SJSA1 (cell line): Measurements from ENCODE around the gene OXSR1. TPM values are rescaled to one million over a fixed set of nuclear protein-coding genes. Genes with fewer than 3 reads are reported as not detected.

Source experiments
- DNase-seq, 2 experiments: peaks; one replicate each; pipeline ENCODE4 v3.0.0-alpha.2; 2015 to 2020; ENCODE audit warnings: low spot score in 2 of 2, low read depth in 1 of 2
- H3K27ac ChIP-seq: fragments of 250-450 bp; sonication (Bioruptor Pico); 2 replicates; pipeline ENCODE4 v1.5.1; 2020; ENCODE audit warnings: mild to moderate bottlenecking, moderate library complexity
- H3K27me3 ChIP-seq: fragments of 250-450 bp; sonication (Bioruptor Pico); replicated peaks from 2 replicates; pipeline ENCODE4 v1.5.1; 2020; ENCODE audit warnings: mild to moderate bottlenecking, moderate library complexity
- H3K36me3 ChIP-seq: fragments of 250-450 bp; sonication (Bioruptor Pico); 2 replicates; pipeline ENCODE4 v1.5.1; 2020; ENCODE audit warnings: mild to moderate bottlenecking
- H3K4me1 ChIP-seq: fragments of 250-450 bp; sonication (Bioruptor Pico); replicated peaks from 2 replicates; pipeline ENCODE4 v1.6.1; 2021; ENCODE audit warnings: mild to moderate bottlenecking
- H3K4me3 ChIP-seq: fragments of 250-450 bp; sonication (Bioruptor Pico); 2 replicates; pipeline ENCODE4 v1.5.1; 2020; ENCODE audit warnings: mild to moderate bottlenecking
- H3K9me3 ChIP-seq: fragments of 250-450 bp; sonication (Bioruptor Pico); replicated peaks from 2 replicates; pipeline ENCODE4 v1.5.1; 2020; ENCODE audit warnings: mild to moderate bottlenecking
- total RNA-seq: library from RNA; depleted of rRNA; stranded (reverse); fragments of >200 nt; shearing (Covaris generic); gene quantifications from 2 replicates; pipeline ENCODE4 v1.2.3, GENCODE V29; 2014

OXSR1 gene
- total RNA-seq, 1 experiment from 2014 or later: 37.3 TPM

DNA sequence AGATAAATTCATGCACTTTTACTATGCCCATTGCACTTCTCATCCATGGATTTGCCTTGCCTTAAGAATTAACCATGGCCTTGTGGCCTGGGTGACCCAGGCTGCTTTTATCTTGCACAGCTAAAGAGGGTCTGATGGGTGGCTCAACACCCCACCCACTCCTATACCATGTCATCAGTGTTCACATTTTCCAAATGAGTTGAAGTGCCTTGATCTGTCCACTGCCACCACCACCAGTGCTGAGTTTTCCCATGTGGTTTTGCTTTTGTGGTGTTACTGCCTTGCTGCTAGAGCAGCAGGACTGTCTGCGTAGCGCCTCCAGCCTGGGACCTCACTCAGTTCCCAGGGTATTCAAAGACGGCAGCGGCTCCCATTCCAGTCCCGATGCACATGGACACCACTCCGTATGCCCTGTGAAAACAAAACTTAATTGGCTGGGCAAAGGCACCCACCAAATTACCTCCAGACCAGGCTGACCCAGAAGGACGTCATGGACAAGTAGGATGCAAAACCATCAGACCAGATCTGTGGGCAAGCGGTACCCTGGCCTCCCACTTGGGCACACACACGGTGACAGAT lies 42.5 kb upstream of the OXSR1 start:
- H3K36me3 ChIP-seq: peaks cover 62% of the 10 kb centered on the region
- H3K27ac ChIP-seq: no peak overlapping the region
- H3K9me3 ChIP-seq: no peaks in the 10 kb centered on the region
- H3K4me3 ChIP-seq: no peak overlapping the region
- H3K27me3 ChIP-seq: no peaks in the 10 kb centered on the region
- peak in 1 of 2 experiments; percentile 25 for DNase-seq
- no peaks in the 10 kb centered on the region for H3K4me1 ChIP-seq

DNA sequence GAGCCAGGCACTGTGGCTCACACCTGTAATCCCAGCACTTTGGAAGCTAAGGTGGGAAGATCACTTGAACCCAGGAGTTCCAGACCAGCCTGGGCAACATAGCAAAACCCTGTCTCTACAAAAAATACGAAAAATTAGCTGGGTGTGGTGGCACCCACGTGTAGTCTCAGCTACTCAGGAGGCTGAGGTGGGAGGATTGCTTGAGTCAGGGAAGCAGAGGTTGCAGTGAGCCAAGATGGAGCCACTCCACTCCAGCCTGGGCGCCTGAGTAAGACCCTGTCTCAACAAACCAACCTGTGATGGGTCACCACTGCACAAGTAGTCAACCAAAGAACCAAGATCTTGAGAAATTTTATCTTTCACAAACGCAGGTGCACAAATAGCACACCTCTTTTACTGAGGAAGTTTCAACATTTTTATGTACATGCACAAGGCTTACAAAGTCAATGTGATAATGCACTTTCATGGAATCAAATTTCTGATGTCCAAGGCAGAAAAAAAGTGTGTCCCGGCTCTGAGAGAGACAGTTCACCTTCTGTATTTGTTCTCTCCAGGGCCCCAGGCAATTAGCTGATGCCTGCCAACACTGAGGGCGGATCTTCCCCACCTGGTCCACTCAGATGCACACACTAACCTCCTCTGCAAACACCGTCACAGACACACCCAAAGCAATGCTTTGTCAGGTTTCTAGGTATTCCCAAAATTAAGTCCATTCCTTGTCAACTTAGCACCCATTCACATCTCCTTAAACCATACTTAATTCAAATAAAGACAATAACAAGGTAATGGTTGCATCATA lies 40.8 kb upstream of the OXSR1 start:
- Histone ChIP-seq H3K4me3 (no peak overlapping the region), H3K27ac (no peak overlapping the region), H3K9me3 (no peaks in the 10 kb centered on the region), H3K4me1 (no peaks in the 10 kb centered on the region), H3K36me3 (peaks cover 78% of the 10 kb centered on the region), H3K27me3 (no peaks in the 10 kb centered on the region)
- DNase-seq: no peak

DNA sequence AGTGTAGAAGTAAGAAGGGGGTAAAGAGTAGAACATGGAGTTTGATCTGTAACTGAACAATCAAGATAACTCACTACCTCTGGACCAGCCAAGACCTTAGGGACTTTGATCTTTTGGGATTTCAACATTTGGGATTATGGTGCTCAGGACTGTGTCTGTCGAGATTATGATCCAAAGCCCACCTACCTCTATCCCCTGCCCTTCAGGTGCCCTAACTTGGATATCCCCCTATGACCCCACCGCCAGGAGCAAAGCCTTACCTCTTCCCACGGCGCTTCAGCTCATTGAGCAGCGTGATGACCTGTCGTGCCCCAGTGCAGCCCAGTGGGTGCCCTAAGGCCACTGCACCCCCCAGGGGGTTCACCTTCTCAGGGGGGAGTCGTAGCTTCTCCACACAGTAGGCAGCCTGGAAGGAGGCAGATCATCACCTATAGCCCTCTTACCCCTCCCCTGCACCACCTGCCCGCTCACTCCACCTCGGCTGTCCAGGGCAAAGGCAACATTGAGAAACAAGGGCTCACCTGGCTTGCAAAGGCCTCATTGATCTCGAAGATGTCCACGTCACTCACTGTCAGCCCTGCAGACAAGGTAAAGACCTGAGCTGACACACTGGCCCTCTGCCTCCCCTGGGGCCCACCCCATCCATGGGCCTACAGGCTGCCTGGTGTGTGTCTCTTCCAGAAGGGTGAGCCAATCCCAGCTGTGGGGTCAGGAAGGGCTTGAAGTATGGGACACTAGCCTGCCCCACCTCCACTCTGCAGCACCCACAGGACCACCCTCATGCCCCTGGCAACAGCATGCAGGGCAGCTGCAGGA lies 39.8 kb upstream of the OXSR1 start:
- Histone ChIP-seq H3K27ac (no peak overlapping the region), H3K4me1 (no peaks in the 10 kb centered on the region), H3K4me3 (no peak overlapping the region), H3K9me3 (no peaks in the 10 kb centered on the region), H3K36me3 (peaks cover 88% of the 10 kb centered on the region), H3K27me3 (no peaks in the 10 kb centered on the region)
- DNase-seq: no peak

DNA sequence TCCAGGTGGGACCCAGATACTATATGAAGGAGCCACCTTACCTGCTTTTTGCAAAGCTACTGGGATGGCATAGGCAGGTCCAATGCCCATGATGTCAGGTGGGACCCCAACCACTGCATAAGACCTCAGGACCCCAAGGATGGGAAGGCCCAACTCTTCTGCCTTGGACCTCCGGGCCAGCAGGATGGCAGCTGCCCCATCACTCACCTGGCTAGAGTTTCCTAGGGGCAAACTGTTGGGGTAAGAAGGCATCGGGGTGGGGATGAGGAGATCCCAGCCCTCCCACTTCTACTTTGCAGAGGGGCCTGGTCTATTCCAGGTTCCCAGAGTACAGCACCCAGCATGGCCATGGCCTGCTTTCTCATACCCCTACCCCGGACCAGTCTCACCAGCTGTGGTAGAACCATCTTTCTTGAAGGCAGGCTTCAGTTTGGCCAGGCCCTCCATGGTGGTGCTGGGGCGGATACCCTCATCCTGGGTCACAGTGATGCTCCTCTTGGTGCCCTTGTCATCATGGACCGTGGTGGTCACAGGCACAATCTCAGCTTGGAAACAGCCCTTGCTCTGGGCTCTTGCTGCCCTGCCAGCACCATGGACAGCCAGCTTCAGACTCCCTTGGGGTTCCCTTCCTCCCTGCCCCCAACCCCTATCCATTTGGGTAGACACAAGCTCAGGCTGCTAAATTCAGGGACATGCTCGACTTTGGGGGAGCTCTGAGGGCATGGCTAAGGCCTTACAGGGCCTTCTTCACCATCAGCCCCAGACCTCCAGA lies 39.0 kb upstream of the OXSR1 start:
- H3K4me3 ChIP-seq: no peak overlapping the region
- no peaks in the 10 kb centered on the region for H3K4me1 ChIP-seq
- H3K36me3 ChIP-seq: peaks cover 89% of the 10 kb centered on the region
- no peaks in the 10 kb centered on the region for H3K27me3 ChIP-seq
- no peak overlapping the region for H3K27ac ChIP-seq
- H3K9me3 ChIP-seq: no peaks in the 10 kb centered on the region
- DNase-seq: peak in 1 of 2 experiments; percentile 25

DNA sequence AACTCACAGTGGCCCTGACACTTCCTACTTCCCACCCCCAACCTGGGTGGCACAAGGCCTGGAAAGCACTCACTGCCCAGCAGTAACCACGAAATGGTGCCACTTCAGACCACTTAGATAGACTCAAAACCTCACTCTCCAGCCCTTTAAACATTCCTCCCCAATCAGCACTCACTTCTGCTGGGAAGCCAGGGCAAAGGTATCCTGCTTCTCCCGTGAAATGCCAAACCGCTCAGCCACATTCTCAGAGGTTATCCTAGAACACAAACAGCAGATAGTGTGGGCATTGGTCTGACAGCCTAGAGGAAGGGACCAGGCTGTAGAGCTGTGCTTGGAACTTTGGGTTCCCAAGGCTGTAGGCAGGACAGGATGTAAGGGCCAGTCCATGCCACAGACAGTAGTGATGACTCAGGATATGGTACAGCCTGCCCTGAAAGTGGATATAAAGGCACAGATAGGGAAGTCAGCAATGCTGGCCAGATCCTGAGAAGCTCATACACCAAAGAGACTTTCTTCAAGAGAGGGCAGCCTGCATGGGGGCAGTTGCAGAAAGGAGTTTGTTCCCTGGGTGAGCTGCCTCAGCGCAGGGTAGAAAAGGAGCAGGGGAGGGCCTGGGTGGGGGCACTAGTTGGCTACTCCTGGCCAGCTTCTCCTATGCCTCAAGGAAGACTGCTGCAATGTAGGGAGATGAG lies 37.6 kb upstream of the OXSR1 start:
- Histone ChIP-seq H3K27ac (no peak overlapping the region), H3K36me3 (peaks cover 88% of the 10 kb centered on the region), H3K9me3 (no peaks in the 10 kb centered on the region), H3K27me3 (no peaks in the 10 kb centered on the region), H3K4me1 (no peaks in the 10 kb centered on the region), H3K4me3 (no peak overlapping the region)
- DNase-seq: peak in 1 of 2 experiments; percentile 23

DNA sequence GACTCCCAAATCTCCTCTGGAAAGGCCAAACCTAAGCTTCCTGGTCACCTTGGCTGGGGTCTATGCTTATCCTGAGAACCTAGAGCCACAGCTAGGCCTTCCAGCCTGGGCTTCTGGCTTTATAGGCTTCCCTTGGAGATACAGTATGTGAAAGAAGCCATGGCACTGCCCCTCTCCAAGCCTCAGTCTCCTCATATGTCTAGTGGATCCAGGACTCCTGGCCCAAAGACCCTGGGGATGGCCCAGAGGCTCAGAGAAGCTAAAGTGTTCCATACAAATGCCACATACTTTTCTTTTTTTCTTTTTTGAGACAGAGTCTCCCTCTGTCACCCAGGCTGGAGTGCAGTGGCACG lies 37.1 kb upstream of the OXSR1 start:
- DNase-seq: peak in 1 of 2 experiments; percentile 8
- Histone ChIP-seq H3K4me3 (no peak overlapping the region), H3K9me3 (no peaks in the 10 kb centered on the region), H3K27ac (no peak overlapping the region), H3K36me3 (peaks cover 83% of the 10 kb centered on the region), H3K4me1 (no peaks in the 10 kb centered on the region), H3K27me3 (no peaks in the 10 kb centered on the region)

DNA sequence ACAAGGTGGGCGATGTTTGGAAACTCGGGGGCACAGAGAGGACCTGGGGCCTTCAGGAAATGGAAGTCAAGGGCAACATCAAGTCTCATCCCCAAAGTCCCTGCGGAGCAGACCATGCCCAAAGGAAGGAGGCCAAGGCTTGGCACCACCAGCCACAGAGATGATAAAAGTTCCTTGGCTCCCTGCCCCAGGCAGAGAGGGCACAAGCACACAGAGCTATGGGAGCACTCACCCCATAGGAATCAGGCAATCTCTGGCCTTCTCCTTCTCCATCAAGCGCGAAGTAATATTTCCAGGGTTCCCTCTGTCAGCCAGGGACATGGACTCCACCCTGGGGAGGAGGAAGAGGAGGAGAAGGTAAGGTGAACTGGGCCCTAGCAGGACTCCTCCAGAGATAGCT lies 36.3 kb upstream of the OXSR1 start:
- H3K9me3 ChIP-seq: no peaks in the 10 kb centered on the region
- no peak for DNase-seq
- no peak overlapping the region for H3K4me3 ChIP-seq
- H3K4me1 ChIP-seq: no peaks in the 10 kb centered on the region
- no peaks in the 10 kb centered on the region for H3K27me3 ChIP-seq
- peaks cover 88% of the 10 kb centered on the region for H3K36me3 ChIP-seq
- no peak overlapping the region for H3K27ac ChIP-seq

DNA sequence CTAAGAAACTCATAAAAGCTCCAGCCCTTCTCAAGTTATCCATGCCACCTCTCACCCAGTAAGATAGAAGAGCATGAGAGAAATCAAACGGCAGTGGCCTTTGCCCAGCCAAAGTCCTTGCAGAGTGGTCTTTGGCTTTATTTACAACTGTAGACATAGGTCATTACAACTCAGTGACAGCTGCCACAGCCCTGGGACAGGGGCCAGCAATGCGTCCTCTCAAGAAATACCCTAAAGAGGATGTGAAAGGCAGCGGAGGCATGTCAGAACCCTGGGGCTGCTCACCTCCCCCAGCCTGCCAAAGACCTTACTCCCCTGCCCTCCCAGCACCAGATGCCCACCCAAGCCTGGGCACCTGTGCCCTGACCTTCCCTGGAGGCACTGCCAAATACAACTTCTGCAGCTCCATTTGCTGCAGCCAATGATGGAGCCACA lies 34.7 kb upstream of the OXSR1 start:
- Histone ChIP-seq H3K9me3 (no peaks in the 10 kb centered on the region), H3K27me3 (no peaks in the 10 kb centered on the region), H3K4me3 (no peak overlapping the region), H3K4me1 (no peaks in the 10 kb centered on the region; the same call in 1 of the 2 replicates), H3K36me3 (peaks cover 79% of the 10 kb centered on the region), H3K27ac (no peak overlapping the region)
- no peak for DNase-seq

DNA sequence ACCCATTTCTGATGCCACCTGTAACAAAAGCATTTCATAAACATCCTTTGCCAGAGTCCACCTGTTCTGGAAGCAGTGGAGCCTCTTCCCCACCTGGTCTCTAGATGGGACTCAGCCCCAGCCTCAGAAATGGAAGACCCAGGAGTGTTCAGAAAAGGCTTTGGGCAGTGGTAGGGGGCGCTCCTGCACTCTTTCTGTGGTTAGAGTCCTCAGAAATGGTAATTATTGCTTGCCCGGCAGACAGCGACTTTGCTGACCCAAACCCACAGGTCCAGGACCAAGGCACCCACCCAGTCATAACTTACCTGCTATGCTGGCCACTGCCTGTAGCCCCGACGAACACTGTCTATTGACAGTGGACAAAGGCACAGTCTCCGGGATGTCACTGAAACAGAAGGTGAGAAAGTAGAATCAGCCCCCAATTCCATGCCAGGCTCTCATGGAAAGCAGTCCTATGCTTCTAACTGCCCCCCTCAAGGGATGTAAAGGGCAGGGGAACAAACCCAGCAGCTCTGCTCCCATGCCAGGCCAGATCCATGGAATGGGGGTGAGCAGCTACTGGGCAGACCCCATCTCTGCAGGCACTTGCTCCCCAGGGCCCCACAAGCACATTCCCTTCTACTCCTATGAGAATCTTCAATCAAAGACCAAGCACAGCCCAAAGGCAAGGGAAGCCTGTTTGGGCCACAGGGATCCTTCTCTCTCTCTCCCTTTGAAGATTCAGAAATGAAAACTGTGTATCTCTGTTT lies 33.5 kb upstream of the OXSR1 start:
- DNase-seq: no peak
- no peaks in the 10 kb centered on the region; the same call in 1 of the 2 replicates for H3K4me1 ChIP-seq
- no peak overlapping the region for H3K27ac ChIP-seq
- H3K27me3 ChIP-seq: no peaks in the 10 kb centered on the region
- no peaks in the 10 kb centered on the region for H3K9me3 ChIP-seq
- H3K36me3 ChIP-seq: peaks cover 67% of the 10 kb centered on the region
- H3K4me3 ChIP-seq: no peak overlapping the region

DNA sequence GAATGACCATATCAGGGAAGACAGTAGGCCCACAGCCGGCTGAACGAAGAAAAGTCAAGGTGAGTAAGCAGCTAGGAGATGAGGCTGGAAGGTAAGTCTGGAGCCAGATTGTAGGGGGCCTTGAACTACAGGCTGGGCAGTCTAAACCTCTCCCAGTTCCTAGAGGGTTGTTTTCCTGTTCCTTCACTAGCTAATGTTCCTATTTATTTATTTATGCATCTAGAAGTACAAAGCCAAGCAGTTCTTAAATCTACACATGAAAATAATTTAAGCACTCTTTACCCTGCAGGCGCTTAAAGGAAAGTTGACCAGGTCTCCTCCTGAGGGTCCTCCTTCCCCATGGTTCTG lies 32.2 kb upstream of the OXSR1 start:
- Histone ChIP-seq H3K36me3 (peaks cover 55% of the 10 kb centered on the region), H3K27me3 (no peaks in the 10 kb centered on the region), H3K4me3 (no peak overlapping the region), H3K4me1 (peaks cover 8% of the 10 kb centered on the region), H3K27ac (no peak overlapping the region), H3K9me3 (no peaks in the 10 kb centered on the region)
- DNase-seq: no peak

DNA sequence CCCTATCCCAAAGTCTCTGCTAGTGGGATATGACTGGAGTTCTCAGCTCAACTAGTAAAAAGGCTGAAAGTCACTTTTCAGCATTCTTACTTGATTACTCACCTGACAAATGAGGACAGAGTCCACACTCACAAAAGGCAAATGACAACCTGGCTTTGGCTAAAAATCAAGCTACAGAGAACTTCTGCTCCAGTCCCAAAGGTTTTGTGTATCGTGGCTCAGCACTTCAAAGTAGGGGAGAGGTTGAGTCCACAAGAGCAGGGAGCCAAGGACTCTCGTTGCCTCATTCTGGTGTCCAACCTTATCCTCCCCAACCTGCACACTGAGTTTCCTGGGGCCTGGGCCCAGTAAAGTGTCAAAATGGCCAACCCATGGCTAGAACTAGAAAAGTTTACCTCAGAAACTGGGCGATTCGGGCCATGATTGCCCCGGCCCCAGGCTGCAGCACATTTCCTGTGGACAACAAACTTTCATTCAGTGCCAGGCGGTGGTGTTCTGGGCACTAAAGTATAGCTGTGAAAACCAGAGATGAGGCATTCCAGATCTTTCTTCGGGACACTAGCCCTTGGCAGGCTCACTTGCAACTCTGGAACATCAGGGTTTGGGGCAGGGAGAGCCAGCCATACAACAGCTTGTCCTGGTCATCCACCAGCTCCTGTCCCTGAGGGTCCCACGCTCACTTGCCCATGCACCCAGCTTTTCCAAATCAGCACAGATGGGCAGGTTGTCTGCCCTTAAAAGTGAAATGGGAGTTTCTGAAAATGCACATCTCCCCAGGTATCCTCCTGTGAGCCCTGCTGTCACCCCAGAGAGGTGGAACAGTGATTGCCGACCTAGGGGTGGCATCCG lies 31.6 kb upstream of the OXSR1 start:
- Histone ChIP-seq H3K4me3 (no peak overlapping the region), H3K4me1 (peaks cover 11% of the 10 kb centered on the region), H3K9me3 (no peaks in the 10 kb centered on the region), H3K27me3 (no peaks in the 10 kb centered on the region), H3K27ac (no peak overlapping the region), H3K36me3 (peaks cover 49% of the 10 kb centered on the region)
- DNase-seq: no peak
